ENCODE measurements around the gene ARHGEF33.

The ARHGEF33 gene

DNA sequence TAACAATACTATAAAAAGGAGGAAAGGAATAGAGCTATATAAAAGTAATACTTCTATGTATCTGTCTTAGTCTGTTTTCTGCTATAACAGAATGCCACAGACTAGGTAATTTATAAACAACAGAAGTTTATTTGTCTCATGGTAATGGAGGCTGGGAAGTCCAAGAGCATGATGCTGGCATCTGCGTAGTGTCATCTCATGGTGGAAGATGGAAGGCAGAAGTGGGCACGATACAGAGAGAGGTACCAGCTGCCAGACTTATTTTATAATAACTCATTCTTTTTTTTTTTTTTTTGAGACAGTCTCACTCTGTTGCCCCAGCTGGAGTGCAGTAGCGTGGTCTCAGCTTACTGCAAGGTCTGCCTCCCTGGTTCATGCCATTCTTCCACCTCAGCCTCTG, 18.2 kb upstream of the ARHGEF33 start:
- Histone ChIP-seq H3K9me3 (ENCODE audit: control insufficient read depth, insufficient read depth, low read depth, low read length) (no peaks in the 10 kb centered on the region), H3K27ac (ENCODE audit: extremely low read depth, low read depth, low read length) (no peak overlapping the region), H3K4me1 (ENCODE audit: control insufficient read depth, insufficient read depth, low read length) (no peaks in the 10 kb centered on the region; the same call in 1 of the 2 replicates), H3K36me3 (ENCODE audit: control insufficient read depth in 2 of 2, insufficient read depth in 1 of 2, low read length in 2 of 2) (peaks cover 16 to 17% of the 10 kb centered on the region in 2 experiments; a peak in 2 of 3 replicates), H3K4me3 (ENCODE audit: low read depth, low read length) (no peak overlapping the region)
- ChIA-PET CTCF (no interaction called here), POLR2A (interaction anchor here (0.7 kb wide), 1 partner anchor 304 kb away, joined by 4 read pairs; no protein-coding TSS in a partner anchor)
- TF ChIP-seq ZBTB20 (tag by site-specific recombination; IDR thresholded peaks at IDR 0.05) (no peak), ZNF837 (tag by site-specific recombination; IDR thresholded peaks at IDR 0.05) (no peak), ZXDB (tag by site-specific recombination; IDR thresholded peaks at IDR 0.05) (no peak), MZF1 (tag by site-specific recombination; IDR thresholded peaks at IDR 0.05; ENCODE audit: borderline replicate concordance) (no peak), ZBTB21 (tag by site-specific recombination; IDR thresholded peaks at IDR 0.05) (no peak), ZNF423 (tag by site-specific recombination; IDR thresholded peaks at IDR 0.05) (no peak), ZNF664 (tag by site-specific recombination; IDR thresholded peaks at IDR 0.05) (no peak), HOXC10 (CRISPR knock-in tag; IDR thresholded peaks at IDR 0.05) (no peak), ZFHX2 (tag by site-specific recombination; conservative IDR thresholded peaks at IDR 0.05) (no peak), OVOL3 (tag by site-specific recombination; IDR thresholded peaks at IDR 0.05) (no peak), ZNF560 (tag by site-specific recombination; IDR thresholded peaks at IDR 0.05; ENCODE audit: borderline replicate concordance) (no peak), ZNF624 (tag by site-specific recombination; IDR thresholded peaks at IDR 0.05) (no peak), ZNF248 (tag by site-specific recombination; IDR thresholded peaks at IDR 0.05) (no peak), ZNF529 (tag by site-specific recombination; IDR thresholded peaks at IDR 0.05; ENCODE audit: insufficient replicate concordance) (no peak), ZNF114 (tag by site-specific recombination; IDR thresholded peaks at IDR 0.05) (no peak), SCRT1 (tag by site-specific recombination; IDR thresholded peaks at IDR 0.05; ENCODE audit: borderline replicate concordance) (no peak)
- TF ChIP-seq, protein P1, sequence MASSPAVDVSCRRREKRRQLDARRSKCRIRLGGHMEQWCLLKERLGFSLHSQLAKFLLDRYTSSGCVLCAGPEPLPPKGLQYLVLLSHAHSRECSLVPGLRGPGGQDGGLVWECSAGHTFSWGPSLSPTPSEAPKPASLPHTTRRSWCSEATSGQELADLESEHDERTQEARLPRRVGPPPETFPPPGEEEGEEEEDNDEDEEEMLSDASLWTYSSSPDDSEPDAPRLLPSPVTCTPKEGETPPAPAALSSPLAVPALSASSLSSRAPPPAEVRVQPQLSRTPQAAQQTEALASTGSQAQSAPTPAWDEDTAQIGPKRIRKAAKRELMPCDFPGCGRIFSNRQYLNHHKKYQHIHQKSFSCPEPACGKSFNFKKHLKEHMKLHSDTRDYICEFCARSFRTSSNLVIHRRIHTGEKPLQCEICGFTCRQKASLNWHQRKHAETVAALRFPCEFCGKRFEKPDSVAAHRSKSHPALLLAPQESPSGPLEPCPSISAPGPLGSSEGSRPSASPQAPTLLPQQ (tag by site-specific recombination; IDR thresholded peaks at IDR 0.05), result no peak
- TF ChIP-seq, protein P2, sequence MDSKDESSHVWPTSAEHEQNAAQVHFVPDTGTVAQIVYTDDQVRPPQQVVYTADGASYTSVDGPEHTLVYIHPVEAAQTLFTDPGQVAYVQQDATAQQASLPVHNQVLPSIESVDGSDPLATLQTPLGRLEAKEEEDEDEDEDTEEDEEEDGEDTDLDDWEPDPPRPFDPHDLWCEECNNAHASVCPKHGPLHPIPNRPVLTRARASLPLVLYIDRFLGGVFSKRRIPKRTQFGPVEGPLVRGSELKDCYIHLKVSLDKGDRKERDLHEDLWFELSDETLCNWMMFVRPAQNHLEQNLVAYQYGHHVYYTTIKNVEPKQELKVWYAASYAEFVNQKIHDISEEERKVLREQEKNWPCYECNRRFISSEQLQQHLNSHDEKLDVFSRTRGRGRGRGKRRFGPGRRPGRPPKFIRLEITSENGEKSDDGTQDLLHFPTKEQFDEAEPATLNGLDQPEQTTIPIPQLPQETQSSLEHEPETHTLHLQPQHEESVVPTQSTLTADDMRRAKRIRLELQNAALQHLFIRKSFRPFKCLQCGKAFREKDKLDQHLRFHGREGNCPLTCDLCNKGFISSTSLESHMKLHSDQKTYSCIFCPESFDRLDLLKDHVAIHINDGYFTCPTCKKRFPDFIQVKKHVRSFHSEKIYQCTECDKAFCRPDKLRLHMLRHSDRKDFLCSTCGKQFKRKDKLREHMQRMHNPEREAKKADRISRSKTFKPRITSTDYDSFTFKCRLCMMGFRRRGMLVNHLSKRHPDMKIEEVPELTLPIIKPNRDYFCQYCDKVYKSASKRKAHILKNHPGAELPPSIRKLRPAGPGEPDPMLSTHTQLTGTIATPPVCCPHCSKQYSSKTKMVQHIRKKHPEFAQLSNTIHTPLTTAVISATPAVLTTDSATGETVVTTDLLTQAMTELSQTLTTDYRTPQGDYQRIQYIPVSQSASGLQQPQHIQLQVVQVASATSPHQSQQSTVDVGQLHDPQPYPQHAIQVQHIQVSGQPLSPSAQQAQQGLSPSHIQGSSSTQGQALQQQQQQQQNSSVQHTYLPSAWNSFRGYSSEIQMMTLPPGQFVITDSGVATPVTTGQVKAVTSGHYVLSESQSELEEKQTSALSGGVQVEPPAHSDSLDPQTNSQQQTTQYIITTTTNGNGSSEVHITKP (tag by site-specific recombination; IDR thresholded peaks at IDR 0.05), result no peak
- TF ChIP-seq, protein P3, sequence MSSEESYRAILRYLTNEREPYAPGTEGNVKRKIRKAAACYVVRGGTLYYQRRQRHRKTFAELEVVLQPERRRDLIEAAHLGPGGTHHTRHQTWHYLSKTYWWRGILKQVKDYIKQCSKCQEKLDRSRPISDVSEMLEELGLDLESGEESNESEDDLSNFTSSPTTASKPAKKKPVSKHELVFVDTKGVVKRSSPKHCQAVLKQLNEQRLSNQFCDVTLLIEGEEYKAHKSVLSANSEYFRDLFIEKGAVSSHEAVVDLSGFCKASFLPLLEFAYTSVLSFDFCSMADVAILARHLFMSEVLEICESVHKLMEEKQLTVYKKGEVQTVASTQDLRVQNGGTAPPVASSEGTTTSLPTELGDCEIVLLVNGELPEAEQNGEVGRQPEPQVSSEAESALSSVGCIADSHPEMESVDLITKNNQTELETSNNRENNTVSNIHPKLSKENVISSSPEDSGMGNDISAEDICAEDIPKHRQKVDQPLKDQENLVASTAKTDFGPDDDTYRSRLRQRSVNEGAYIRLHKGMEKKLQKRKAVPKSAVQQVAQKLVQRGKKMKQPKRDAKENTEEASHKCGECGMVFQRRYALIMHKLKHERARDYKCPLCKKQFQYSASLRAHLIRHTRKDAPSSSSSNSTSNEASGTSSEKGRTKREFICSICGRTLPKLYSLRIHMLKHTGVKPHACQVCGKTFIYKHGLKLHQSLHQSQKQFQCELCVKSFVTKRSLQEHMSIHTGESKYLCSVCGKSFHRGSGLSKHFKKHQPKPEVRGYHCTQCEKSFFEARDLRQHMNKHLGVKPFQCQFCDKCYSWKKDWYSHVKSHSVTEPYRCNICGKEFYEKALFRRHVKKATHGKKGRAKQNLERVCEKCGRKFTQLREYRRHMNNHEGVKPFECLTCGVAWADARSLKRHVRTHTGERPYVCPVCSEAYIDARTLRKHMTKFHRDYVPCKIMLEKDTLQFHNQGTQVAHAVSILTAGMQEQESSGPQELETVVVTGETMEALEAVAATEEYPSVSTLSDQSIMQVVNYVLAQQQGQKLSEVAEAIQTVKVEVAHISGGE (tag by site-specific recombination; conservative IDR thresholded peaks at IDR 0.05; ENCODE audit: low read depth), result no peak
